IPS-20b (cell line): Measurements from ENCODE around the gene TECPR1.

Experiments
- H3K27ac ChIP-seq: one replicate; pipeline ENCODE4 v1.5.1; 2013; ENCODE audit warnings: low read length
- H3K27me3 ChIP-seq: 2 replicates; pipeline ENCODE4 v1.6.1; 2013; ENCODE audit warnings: mild to moderate bottlenecking, low read length, inconsistent platforms; ENCODE audit not compliant: insufficient read depth
- H3K36me3 ChIP-seq: 2 replicates; pipeline ENCODE4 v1.6.1; 2013; ENCODE audit warnings: low read depth, mild to moderate bottlenecking, inconsistent platforms, low read length, moderate library complexity; ENCODE audit not compliant: insufficient read depth
- H3K4me1 ChIP-seq: 2 replicates; pipeline ENCODE4 v1.6.1; 2013; ENCODE audit warnings: mild to moderate bottlenecking, control low read depth, inconsistent platforms, low read length, moderate library complexity; ENCODE audit not compliant: insufficient read depth
- H3K4me3 ChIP-seq: 2 replicates; pipeline ENCODE4 v1.5.1; 2013; ENCODE audit warnings: mild to moderate bottlenecking, low read length, inconsistent platforms
- H3K9ac ChIP-seq: 2 replicates; pipeline ENCODE4 v1.6.1; 2013; ENCODE audit warnings: low read depth, mild to moderate bottlenecking, inconsistent platforms, low read length, moderate library complexity
- H3K9me3 ChIP-seq: 2 replicates; pipeline ENCODE4 v1.6.1; 2013; ENCODE audit warnings: mild to moderate bottlenecking, low read depth, low read length, inconsistent platforms; ENCODE audit not compliant: insufficient read depth

The TECPR1 gene

GRCh38 chr7:98230746-98231471 lies 21.1 kb downstream of the TECPR1 start:
- no peak overlapping the region for H3K27ac ChIP-seq
- H3K27me3 ChIP-seq: no peaks in the 10 kb centered on the region
- no peaks in the 10 kb centered on the region for H3K4me1 ChIP-seq
- no peaks in the 10 kb centered on the region for H3K36me3 ChIP-seq
- H3K9ac ChIP-seq: no peak overlapping the region
- no peaks in the 10 kb centered on the region for H3K9me3 ChIP-seq
- H3K4me3 ChIP-seq: no peak overlapping the region

GRCh38 chr7:98229991-98230745 lies 21.9 kb downstream of the TECPR1 start:
- no peaks in the 10 kb centered on the region for H3K4me1 ChIP-seq
- no peaks in the 10 kb centered on the region for H3K27me3 ChIP-seq
- no peak overlapping the region for H3K9ac ChIP-seq
- H3K4me3 ChIP-seq: no peak overlapping the region
- H3K36me3 ChIP-seq: no peaks in the 10 kb centered on the region
- no peak overlapping the region for H3K27ac ChIP-seq
- no peaks in the 10 kb centered on the region for H3K9me3 ChIP-seq

DNA sequence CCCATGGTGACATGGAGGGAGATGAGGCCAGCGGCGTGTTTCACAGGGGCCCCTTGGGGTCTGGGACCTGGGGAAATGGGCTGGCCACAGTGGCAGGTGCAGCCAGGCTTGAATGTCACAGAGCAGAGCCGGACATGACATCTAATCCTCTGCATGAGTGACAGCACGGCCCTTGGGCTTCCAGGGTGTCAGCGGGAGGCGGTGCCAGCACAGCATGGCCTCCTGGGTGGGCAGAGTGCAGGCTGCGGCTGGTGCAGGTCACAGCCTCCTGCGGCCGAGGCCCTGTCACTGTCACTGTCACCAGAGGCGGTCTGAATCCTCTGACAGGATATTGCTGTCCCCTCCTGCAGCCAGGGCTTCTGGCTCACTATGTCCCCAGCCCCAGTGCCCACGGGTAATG lies 22.6 kb downstream of the TECPR1 start:
- H3K9me3 ChIP-seq: no peaks in the 10 kb centered on the region
- H3K4me3 ChIP-seq: no peak overlapping the region
- H3K9ac ChIP-seq: no peak overlapping the region
- H3K36me3 ChIP-seq: no peaks in the 10 kb centered on the region
- no peak overlapping the region for H3K27ac ChIP-seq
- no peaks in the 10 kb centered on the region for H3K27me3 ChIP-seq
- no peaks in the 10 kb centered on the region for H3K4me1 ChIP-seq

GRCh38 chr7:98228801-98229200 lies 23.2 kb downstream of the TECPR1 start:
- H3K27me3 ChIP-seq: no peaks in the 10 kb centered on the region
- no peak overlapping the region for H3K9ac ChIP-seq
- no peaks in the 10 kb centered on the region for H3K9me3 ChIP-seq
- no peaks in the 10 kb centered on the region for H3K36me3 ChIP-seq
- H3K4me1 ChIP-seq: no peaks in the 10 kb centered on the region
- no peak overlapping the region for H3K27ac ChIP-seq
- no peak overlapping the region for H3K4me3 ChIP-seq

DNA sequence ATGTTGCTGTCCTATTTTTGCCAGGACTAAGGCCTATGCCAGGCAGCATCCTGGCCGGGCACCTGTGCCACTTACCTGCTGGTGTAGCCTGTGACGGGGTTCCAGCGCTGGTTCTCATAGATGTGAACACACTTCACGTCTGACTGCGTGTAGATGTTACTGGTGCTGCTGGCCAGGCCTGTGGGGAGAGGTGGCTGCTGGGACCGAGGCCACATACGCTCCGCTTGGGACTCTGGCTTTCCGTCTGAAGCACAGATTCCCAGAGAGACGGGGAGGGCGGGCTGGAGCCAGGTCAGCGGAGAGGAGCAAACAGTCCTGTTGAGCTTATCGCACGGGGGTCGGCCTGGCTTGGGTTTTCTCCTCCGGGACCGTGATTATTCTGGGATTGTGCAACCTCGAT lies 24.1 kb downstream of the TECPR1 start:
- H3K27ac ChIP-seq: no peak overlapping the region

GRCh38 chr7:98225913-98226614 lies 26.0 kb downstream of the TECPR1 start:
- H3K27ac ChIP-seq: no peak overlapping the region
- H3K36me3 ChIP-seq: no peaks in the 10 kb centered on the region
- H3K4me3 ChIP-seq: no peak overlapping the region
- H3K4me1 ChIP-seq: no peaks in the 10 kb centered on the region
- H3K9me3 ChIP-seq: no peaks in the 10 kb centered on the region
- H3K27me3 ChIP-seq: no peaks in the 10 kb centered on the region
- no peak overlapping the region for H3K9ac ChIP-seq

More for the DNA sequence above, 24.1 kb downstream of the TECPR1 start:
- Histone ChIP-seq H3K36me3 (no peaks in the 10 kb centered on the region), H3K9ac (no peak overlapping the region), H3K4me1 (no peaks in the 10 kb centered on the region), H3K4me3 (no peak overlapping the region), H3K27me3 (no peaks in the 10 kb centered on the region), H3K9me3 (no peaks in the 10 kb centered on the region)

GRCh38 chr7:98224701-98225181 lies 27.3 kb downstream of the TECPR1 start:
- H3K4me3 ChIP-seq: no peak overlapping the region
- no peaks in the 10 kb centered on the region for H3K27me3 ChIP-seq
- H3K9ac ChIP-seq: no peak overlapping the region
- no peaks in the 10 kb centered on the region for H3K4me1 ChIP-seq
- H3K36me3 ChIP-seq: no peaks in the 10 kb centered on the region
- no peak overlapping the region for H3K27ac ChIP-seq
- no peaks in the 10 kb centered on the region for H3K9me3 ChIP-seq

DNA sequence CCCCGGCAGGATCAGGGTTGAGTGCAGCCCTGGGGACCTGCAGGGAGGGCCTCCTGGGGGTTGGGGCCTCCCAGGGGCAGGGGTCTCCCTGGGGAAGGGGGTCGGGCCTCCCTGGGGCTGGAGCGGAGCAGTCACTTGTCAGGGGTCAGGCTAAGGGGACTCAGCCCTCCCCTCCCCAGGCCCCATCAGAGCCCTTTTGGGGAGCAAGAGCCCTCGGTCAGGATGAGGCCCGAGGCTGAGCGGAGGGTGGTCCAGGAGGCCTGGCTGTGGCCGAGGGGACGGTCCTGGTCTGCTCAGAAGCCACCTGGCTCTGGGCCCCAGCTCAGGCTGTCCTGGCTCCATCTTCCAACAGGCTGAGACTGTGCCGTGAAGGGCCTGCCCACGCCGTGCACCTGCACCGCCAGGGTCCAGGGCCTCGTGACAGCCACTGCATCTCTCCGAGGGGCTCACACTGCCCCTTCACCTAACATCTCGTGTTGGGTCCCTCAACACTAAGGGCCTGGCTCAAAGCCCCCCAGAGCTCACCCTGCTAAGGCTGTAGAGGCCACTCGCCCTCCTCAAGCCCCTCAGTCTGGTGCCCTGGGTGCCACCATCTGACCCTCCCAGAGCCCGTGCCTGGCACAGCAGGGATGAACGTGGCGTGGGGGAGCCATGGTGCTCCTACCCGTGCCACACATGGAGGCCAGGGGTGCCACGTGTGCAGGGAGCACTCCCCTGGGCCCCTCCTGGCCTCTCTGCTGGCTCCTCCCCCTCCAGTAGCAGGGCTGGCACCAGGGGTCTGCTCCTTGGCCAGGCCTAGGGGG lies 27.9 kb downstream of the TECPR1 start:
- no peak overlapping the region for H3K9ac ChIP-seq
- no peak overlapping the region for H3K4me3 ChIP-seq
- no peaks in the 10 kb centered on the region for H3K4me1 ChIP-seq
- no peak overlapping the region for H3K27ac ChIP-seq
- H3K27me3 ChIP-seq: no peaks in the 10 kb centered on the region
- no peaks in the 10 kb centered on the region for H3K36me3 ChIP-seq
- H3K9me3 ChIP-seq: no peaks in the 10 kb centered on the region

- Histone ChIP-seq H3K27ac (no peak overlapping the region), H3K9me3 (no peaks in the 10 kb centered on the region), H3K4me3 (no peak overlapping the region), H3K27me3 (no peaks in the 10 kb centered on the region), H3K4me1 (no peaks in the 10 kb centered on the region), H3K9ac (no peak overlapping the region), H3K36me3 (no peaks in the 10 kb centered on the region)
These were observed 28.6 kb downstream of the TECPR1 start for GRCh38 chr7:98223351-98223897.

GRCh38 chr7:98222533-98223195 lies 29.4 kb downstream of the TECPR1 start:
- no peaks in the 10 kb centered on the region for H3K9me3 ChIP-seq
- no peaks in the 10 kb centered on the region for H3K27me3 ChIP-seq
- no peaks in the 10 kb centered on the region for H3K36me3 ChIP-seq
- no peak overlapping the region for H3K27ac ChIP-seq
- no peak overlapping the region for H3K4me3 ChIP-seq
- H3K4me1 ChIP-seq: no peaks in the 10 kb centered on the region
- H3K9ac ChIP-seq: no peak overlapping the region
